Neuronal stem cell (in vitro differentiated cells): ENCODE data around the gene MEGF10.

Experiments used
- DNase-seq: peaks from one replicate; pipeline ENCODE4 v3.0.0-alpha.2; 2013; ENCODE audit warnings: low spot score
- H2AFZ ChIP-seq: one replicate; pipeline ENCODE4 v1.6.1; 2013; ENCODE audit warnings: mild to moderate bottlenecking, low read length, inconsistent platforms
- H2AK5ac ChIP-seq: 2 replicates; pipeline ENCODE4 v1.6.1; 2013; ENCODE audit warnings: low read depth, mild to moderate bottlenecking, inconsistent platforms, low read length, moderate library complexity, mixed read lengths
- H2BK120ac ChIP-seq: 2 replicates; pipeline ENCODE4 v1.6.1; 2013; ENCODE audit warnings: low read depth, mild to moderate bottlenecking, inconsistent platforms, low read length, moderate library complexity, mixed read lengths
- H2BK12ac ChIP-seq: one replicate; pipeline ENCODE4 v1.6.1; 2013; ENCODE audit warnings: low read length, inconsistent platforms
- H2BK15ac ChIP-seq: 2 replicates; pipeline ENCODE4 v1.6.1; 2013; ENCODE audit warnings: mild to moderate bottlenecking, low read length, inconsistent platforms, mixed read lengths
- H2BK5ac ChIP-seq: one replicate; pipeline ENCODE4 v1.6.1; 2013; ENCODE audit warnings: inconsistent platforms, mild to moderate bottlenecking, low read length, moderate library complexity
- H3K14ac ChIP-seq: one replicate; pipeline ENCODE4 v1.6.1; 2013; ENCODE audit warnings: low read length, inconsistent platforms
- H3K18ac ChIP-seq: 2 replicates; pipeline ENCODE4 v1.6.1; 2013; ENCODE audit warnings: low read length, inconsistent platforms
- H3K23ac ChIP-seq: 2 replicates; pipeline ENCODE4 v1.6.1; 2013; ENCODE audit warnings: low read depth, mild to moderate bottlenecking, mixed read lengths, low read length, inconsistent platforms; ENCODE audit not compliant: poor library complexity
- H3K27ac ChIP-seq: replicated peaks from 3 replicates; pipeline ENCODE4 v1.5.1; 2013; ENCODE audit warnings: low read length, inconsistent platforms
- H3K27me3 ChIP-seq, 3 experiments: 2 replicates each; pipeline ENCODE4 v1.6.1; 2013; ENCODE audit warnings: low read length in 3 of 3, mild to moderate bottlenecking in 2 of 3, inconsistent platforms in 1 of 3, low read depth in 1 of 3, mixed read lengths in 1 of 3, moderate library complexity in 1 of 3; ENCODE audit not compliant: control insufficient read depth in 3 of 3, insufficient read depth in 3 of 3
- H3K36me3 ChIP-seq, 2 donors: replicated peaks in 1 of 2; 2 replicates each; pipeline ENCODE4 v1.6.1; 2013; ENCODE audit warnings: low read length in 2 of 2; ENCODE audit not compliant: control insufficient read depth in 2 of 2, insufficient read depth in 2 of 2
- H3K4ac ChIP-seq: 2 replicates; pipeline ENCODE4 v1.6.1; 2013; ENCODE audit warnings: inconsistent platforms, mild to moderate bottlenecking, low read length, moderate library complexity
- H3K4me1 ChIP-seq, 2 donors: 1 replicate in 1 of 2; 2 replicates in 1 of 2; pipeline ENCODE4 v1.6.1; 2013; ENCODE audit warnings: low read length in 2 of 2, low read depth in 1 of 2; ENCODE audit not compliant: control insufficient read depth in 2 of 2, insufficient read depth in 1 of 2
- H3K4me2 ChIP-seq: one replicate; pipeline ENCODE4 v1.6.1; 2013; ENCODE audit warnings: mild to moderate bottlenecking, low read length, inconsistent platforms; ENCODE audit not compliant: insufficient read depth, poor library complexity, severe bottlenecking
- H3K4me3 ChIP-seq, 2 donors: 2 replicates each; pipeline ENCODE4 v1.5.1; 2013; ENCODE audit warnings: low read length in 2 of 2, mild to moderate bottlenecking in 2 of 2, inconsistent platforms in 1 of 2, moderate library complexity in 1 of 2
- H3K79me1 ChIP-seq: one replicate; pipeline ENCODE4 v1.6.1; 2013; ENCODE audit warnings: low read depth, mild to moderate bottlenecking, inconsistent platforms, low read length, moderate library complexity
- H3K9ac ChIP-seq: one replicate; pipeline ENCODE4 v1.6.1; 2013; ENCODE audit warnings: mild to moderate bottlenecking, low read depth, low read length, inconsistent platforms; ENCODE audit not compliant: poor library complexity
- H3K9me3 ChIP-seq, 2 donors: replicated peaks in 1 of 2; 2 replicates each; pipeline versions ENCODE3 to v1.6.1; 2013; ENCODE audit warnings: low read length in 2 of 2, mild to moderate bottlenecking in 2 of 2, inconsistent platforms in 1 of 2, low read depth in 1 of 2, mixed read lengths in 1 of 2, moderate library complexity in 1 of 2; ENCODE audit not compliant: control insufficient read depth in 2 of 2, insufficient read depth in 1 of 2
- H4K8ac ChIP-seq: one replicate; pipeline ENCODE4 v1.6.1; 2013; ENCODE audit warnings: low read depth, mild to moderate bottlenecking, inconsistent platforms, low read length, moderate library complexity
- H4K91ac ChIP-seq: one replicate; pipeline ENCODE4 v1.6.1; 2013; ENCODE audit warnings: low read length, low read depth, mild to moderate bottlenecking, inconsistent platforms; ENCODE audit not compliant: poor library complexity
- WGBS, 2 donors: extraction: QIAGEN DNeasy Blood & Tissue Kit; methylation state at CpG; one replicate each; pipeline ENCODE4 v1.1.7; 2013; ENCODE audit warnings: missing lambda C conversion rate in 2 of 2, mixed read lengths in 1 of 2; ENCODE audit not compliant: insufficient read length in 2 of 2, insufficient replicate concordance in 1 of 2; ENCODE audit errors: extremely low coverage in 2 of 2; 5-methylcytosine and 5-hydroxymethylcytosine counted together

Gene MEGF10

GRCh38 chr5:127418367-127418766 is 127.8 kb downstream of the MEGF10 start:
- Histone ChIP-seq H3K4ac (no peak overlapping the region), H3K27me3 (peaks cover 0 to 2% (median 0%) of the 10 kb centered on the region in 3 experiments), H2BK15ac (no peak overlapping the region), H3K14ac (no peak overlapping the region), H4K8ac (no peak overlapping the region), H4K91ac (no peak overlapping the region), H3K4me2 (no peak overlapping the region), H3K9me3 (peaks cover 0 to 3% of the 10 kb centered on the region in 2 donors), H2BK120ac (no peak overlapping the region), H3K4me1 (peaks cover 4 to 20% of the 10 kb centered on the region in 2 donors), H3K9ac (no peak overlapping the region), H3K79me1 (no peaks in the 10 kb centered on the region), H3K4me3 (no peak overlapping the region), H2AK5ac (no peak overlapping the region), H2AFZ (no peak overlapping the region), H2BK5ac (no peak overlapping the region), H3K36me3 (no peaks in the 10 kb centered on the region), H3K18ac (no peak overlapping the region), H3K27ac (no peak overlapping the region), H3K23ac (no peak overlapping the region), H2BK12ac (no peak overlapping the region)
- no CpG with 5 or more reads among the region's 1 CpG for WGBS, 2 donors
- no peak for DNase-seq

- Histone ChIP-seq H3K4me2 (no peak overlapping the region), H3K79me1 (no peaks in the 10 kb centered on the region), H3K27ac (no peak overlapping the region), H3K4me1 (peaks cover 4 to 20% of the 10 kb centered on the region in 2 donors), H2BK120ac (no peak overlapping the region), H3K9me3 (peaks cover 0 to 8% of the 10 kb centered on the region in 2 donors), H3K4ac (no peak overlapping the region), H2AK5ac (no peak overlapping the region), H4K91ac (no peak overlapping the region), H3K14ac (no peak overlapping the region), H2BK5ac (no peak overlapping the region), H3K4me3 (no peak overlapping the region), H3K23ac (no peak overlapping the region), H3K18ac (no peak overlapping the region), H3K36me3 (no peaks in the 10 kb centered on the region), H2BK15ac (no peak overlapping the region), H3K27me3 (peaks cover 0 to 2% (median 0%) of the 10 kb centered on the region in 3 experiments), H4K8ac (no peak overlapping the region), H2BK12ac (no peak overlapping the region), H2AFZ (no peak overlapping the region), H3K9ac (no peak overlapping the region)
- WGBS, 2 donors = no CpG with 5 or more reads among the region's 7 CpGs
- no peak for DNase-seq
Measured at GRCh38 chr5:127418974-127419682, 128.5 kb downstream of the MEGF10 start.

- WGBS, 2 donors = no CpG with 5 or more reads among the region's 18 CpGs
- Histone ChIP-seq H3K4me3 (no peak overlapping the region), H2BK15ac (peak overlapping the region; percentile 34), H2BK12ac (peak overlapping the region; percentile 87), H3K27me3 (peaks cover 0 to 2% (median 0%) of the 10 kb centered on the region in 3 experiments), H4K91ac (no peak overlapping the region), H2BK120ac (no peak overlapping the region), H3K4me2 (no peak overlapping the region), H3K18ac (peak overlapping the region; percentile 53), H3K4ac (no peak overlapping the region), H2AFZ (no peak overlapping the region), H3K23ac (no peak overlapping the region), H3K9me3 (peaks cover 0 to 13% of the 10 kb centered on the region in 2 donors), H3K36me3 (no peaks in the 10 kb centered on the region), H3K27ac (no peak overlapping the region), H4K8ac (no peak overlapping the region), H3K14ac (no peak overlapping the region), H3K4me1 (peaks cover 4 to 20% of the 10 kb centered on the region in 2 donors), H3K79me1 (no peaks in the 10 kb centered on the region), H2AK5ac (no peak overlapping the region), H2BK5ac (no peak overlapping the region), H3K9ac (no peak overlapping the region)
- no peak for DNase-seq
Measured at GRCh38 chr5:127419683-127420257, 129.2 kb downstream of the MEGF10 start.

- Histone ChIP-seq H2BK5ac (no peak overlapping the region), H4K91ac (no peak overlapping the region), H2BK120ac (no peak overlapping the region), H2AK5ac (no peak overlapping the region), H3K4me3 (no peak overlapping the region), H3K27me3 (peaks cover 0 to 2% (median 0%) of the 10 kb centered on the region in 3 experiments), H2BK12ac (no peak overlapping the region), H3K18ac (no peak overlapping the region), H3K79me1 (no peaks in the 10 kb centered on the region), H3K9ac (no peak overlapping the region), H3K4me2 (no peak overlapping the region), H3K4me1 (peaks cover 6 to 20% of the 10 kb centered on the region in 2 donors), H2BK15ac (no peak overlapping the region), H2AFZ (no peak overlapping the region), H4K8ac (no peak overlapping the region), H3K23ac (no peak overlapping the region), H3K14ac (no peak overlapping the region), H3K4ac (no peak overlapping the region), H3K36me3 (no peaks in the 10 kb centered on the region), H3K9me3 (peaks cover 0 to 13% of the 10 kb centered on the region in 2 donors), H3K27ac (no peak overlapping the region)
- no CpG with 5 or more reads among the region's 3 CpGs for WGBS, 2 donors
- no peak for DNase-seq
Measured at GRCh38 chr5:127420758-127421157, 130.2 kb downstream of the MEGF10 start.
